K562 (cell line): Measurements from ENCODE around the gene SH3D21. TPM values are rescaled to one million over a fixed set of nuclear protein-coding genes. Genes with fewer than 3 reads are reported as not detected.

Source experiments
- ATAC-seq: fragments of 200-7000 bp; cut with Tn5 transposase; 3 replicates; pipeline ENCODE4 v1.9.1; 2020; ENCODE audit warnings: moderate library complexity
- BruUV-seq: library from RNA; stranded (reverse); fragments of 400-500 nt; replicated peaks from 2 replicates; lab custom pipeline; 2021; lab: Mats Ljungman, UMichigan
- CTCF ChIA-PET: fragments of 300-600 bp; formaldehyde crosslinking; extraction: SDS; loops from one replicate; lab custom pipeline; 2021; ENCODE audit warnings: low intra/inter-chr PET ratio; lab: Yijun Ruan, JAX
- POLR2A ChIA-PET: fragments of 300-600, 350-650 bp; sonication (Branson Sonifier 250); formaldehyde crosslinking; extraction: SDS; loops from one replicate; lab custom pipeline; 2021; ENCODE audit warnings: antibody characterized with exemption, inconsistent platforms; lab: Yijun Ruan, JAX
- DNase-seq, 4 experiments: peaks; one replicate each; pipeline versions ENCODE4 v3.0.0 to v3.0.0-alpha.2; 2011 to 2018; ENCODE audit warnings: low spot score in 3 of 4, mixed read lengths in 3 of 4; ENCODE audit errors: extremely low read depth in 1 of 4
- FAIRE-seq: peaks from 2 replicates; lab custom pipeline; 2011; peaks lifted over from hg19 to GRCh38; lab: Jason Lieb, UNC
- H2AFZ ChIP-seq: 2 replicates; pipeline ENCODE4 v1.6.0; 2011; ENCODE audit warnings: low read depth, low read length, control low read depth, inconsistent platforms
- H3K27ac ChIP-seq: fragments of 200-600 bp; 3 replicates; pipeline ENCODE4 v1.8.0; 2011; ENCODE audit warnings: low read depth, mild to moderate bottlenecking, control low read depth, inconsistent platforms, low read length, moderate library complexity, mixed read lengths; ENCODE audit errors: extremely low read depth
- H3K27me3 ChIP-seq, 2 experiments: fragments of 300-600 bp in 1 of 2; 2 replicates in 1 of 2; 3 replicates in 1 of 2; pipeline versions ENCODE4 v1.6.0 to v1.8.0; 2011; ENCODE audit warnings: inconsistent platforms in 2 of 2, low read length in 2 of 2, mild to moderate bottlenecking in 1 of 2, mixed read lengths in 1 of 2, moderate library complexity in 1 of 2; ENCODE audit not compliant: control insufficient read depth in 2 of 2, insufficient read depth in 2 of 2
- H3K36me3 ChIP-seq: fragments of 300-600 bp; 3 replicates; pipeline ENCODE4 v1.8.0; 2011; ENCODE audit warnings: mild to moderate bottlenecking, low read length, inconsistent platforms; ENCODE audit not compliant: control insufficient read depth, insufficient read depth
- H3K4me1 ChIP-seq, 2 experiments: fragments of 200-600 bp in 1 of 2; replicated peaks in 1 of 2; 2 replicates in 1 of 2; 3 replicates in 1 of 2; pipeline versions ENCODE4 v1.5.1 to v1.8.0; 2011; ENCODE audit warnings: inconsistent platforms in 2 of 2, low read length in 2 of 2, mild to moderate bottlenecking in 1 of 2, mixed read lengths in 1 of 2, moderate library complexity in 1 of 2; ENCODE audit not compliant: control insufficient read depth in 2 of 2, insufficient read depth in 2 of 2
- H3K4me2 ChIP-seq: 2 replicates; pipeline ENCODE4 v1.6.1; 2011; ENCODE audit warnings: low read length, control low read depth, inconsistent platforms, mixed read lengths; ENCODE audit not compliant: insufficient read depth
- H3K4me3 ChIP-seq: fragments of 200-600 bp; sonication (generic), shearing (Covaris generic); 2 replicates; pipeline ENCODE4 v1.5.1; 2016; ENCODE audit warnings: control low read depth, inconsistent platforms
- H3K79me2 ChIP-seq: fragments of 200-600 bp; 3 replicates; pipeline ENCODE4 v1.8.0; 2011; ENCODE audit warnings: low read length, inconsistent platforms; ENCODE audit not compliant: control insufficient read depth, insufficient read depth
- H3K9ac ChIP-seq, 2 experiments: 2 replicates each; pipeline versions ENCODE4 v1.6.0 to v1.6.1; 2011; ENCODE audit warnings: low read depth in 2 of 2, low read length in 2 of 2, control low read depth in 1 of 2, inconsistent platforms in 1 of 2, mild to moderate bottlenecking in 1 of 2, mixed read lengths in 1 of 2; ENCODE audit not compliant: insufficient read depth in 1 of 2
- H3K9me1 ChIP-seq: one replicate; pipeline ENCODE4 v1.6.0; 2011; ENCODE audit warnings: inconsistent platforms, mild to moderate bottlenecking, low read length, moderate library complexity; ENCODE audit not compliant: control insufficient read depth, insufficient read depth
- H3K9me3 ChIP-seq: replicated peaks from 2 replicates; pipeline ENCODE4 v1.5.1; 2011; ENCODE audit warnings: low read depth, low read length, inconsistent platforms; ENCODE audit not compliant: control insufficient read depth, insufficient read depth
- H4K20me1 ChIP-seq: replicated peaks from 2 replicates; pipeline ENCODE4 v1.6.1; 2011; ENCODE audit warnings: low read length, inconsistent platforms, mixed read lengths; ENCODE audit not compliant: control insufficient read depth, insufficient read depth
- NELFE ChIP-seq: IDR thresholded peaks from 2 replicates; pipeline ENCODE4 v1.6.1; 2011; ENCODE audit warnings: mild to moderate bottlenecking; ENCODE audit not compliant: insufficient read depth, insufficient read length
- NR1H2 ChIP-seq: sonication (generic); formaldehyde crosslinking; IDR thresholded peaks from 2 replicates; pipeline ENCODE4 v1.4.0; 2020; ENCODE audit warnings: mild to moderate bottlenecking, missing genetic modification reagents
- TGIF2 ChIP-seq: sonication (generic); formaldehyde crosslinking; IDR thresholded peaks from 2 replicates; pipeline ENCODE4 v1.8.1; 2022; ENCODE audit warnings: mild to moderate bottlenecking, missing genetic modification reagents, moderate library complexity
- ZNF184 ChIP-seq: sonication (generic); formaldehyde crosslinking; IDR thresholded peaks from 2 replicates; pipeline ENCODE4 v1.5.0; 2020; ENCODE audit warnings: missing genetic modification reagents
- ZNF311 ChIP-seq: fragments of 250-450 bp; sonication (Bioruptor Pico); IDR thresholded peaks from 2 replicates; pipeline ENCODE4 v1.4.0; 2020; ENCODE audit warnings: mild to moderate bottlenecking, moderate library complexity
- WGBS: fragments of 100-300 bp; shearing (Covaris generic); methylation state at CpG from one replicate; pipeline ENCODE4 v1.1.6; 2016; ENCODE audit warnings: low coverage, mixed read lengths; ENCODE audit not compliant: insufficient coverage; ENCODE audit errors: missing lambda C conversion rate; 5-methylcytosine and 5-hydroxymethylcytosine counted together
- in situ Hi-C: fragments of 300-500 bp; cut with MboI; formaldehyde crosslinking; loops from 4 replicates; pipeline ENCODE4 v1.15.0; 2018; ENCODE audit warnings: inconsistent platforms, mixed read lengths
- intact Hi-C: fragments of 100-400 bp; cut with micrococcal nuclease; formaldehyde crosslinking; loops from 2 replicates; pipeline ENCODE4 v1.14.2; 2022
- polyA plus RNA-seq, 8 experiments: library from polyadenylated mRNA; depleted of rRNA in 4 of 8; stranded (reverse) in 5 of 8; unstranded in 3 of 8; fragments of >200 nt; fragmentation: Nextera tagmentation in 2 of 8; fragmentation: Illumina TruSeq in 1 of 8; extraction: Ambion mirVana in 2 of 8; extraction: Trizol in 1 of 8; gene quantifications; 2 replicates each; pipeline versions ENCODE4 v1.2.1 to v1.2.3, GENCODE V29; 2011 to 2014; ENCODE audit warnings: inconsistent platforms in 1 of 8, missing spikeins in 1 of 8
- total RNA-seq, 7 experiments: library from RNA; depleted of rRNA in 6 of 7; stranded (reverse); fragments of >200 nt in 6 of 7; fragmentation: Illumina TruSeq in 2 of 7; extraction: Trizol in 2 of 7; gene quantifications; 2 replicates each; pipeline versions ENCODE4 v1.2.1 to v1.2.3, GENCODE V29; 2011 to 2021; ENCODE audit warnings: low replicate concordance in 1 of 7
- TF ChIP-seq, protein P1 (sequence below): fragments of 450-650 bp; formaldehyde crosslinking; IDR thresholded peaks from 2 replicates; pipeline ENCODE4 v1.4.0; 2022; ENCODE audit warnings: missing genetic modification characterization

SH3D21 gene
- total and polyA plus RNA-seq, 9 of the 15 experiments (the other 6 are each of a cell fraction or from before 2014, with no cell fraction given): 0.01 to 4.7 (median 1.8) TPM

GRCh38 chr1:36306210-36306901, at the start of gene SH3D21 (continued):
- TF ChIP-seq NR1H2 (CRISPR knock-in tag) (no peak), NELFE (no peak), ZNF311 (no peak)
- TF ChIP-seq, protein P1, sequence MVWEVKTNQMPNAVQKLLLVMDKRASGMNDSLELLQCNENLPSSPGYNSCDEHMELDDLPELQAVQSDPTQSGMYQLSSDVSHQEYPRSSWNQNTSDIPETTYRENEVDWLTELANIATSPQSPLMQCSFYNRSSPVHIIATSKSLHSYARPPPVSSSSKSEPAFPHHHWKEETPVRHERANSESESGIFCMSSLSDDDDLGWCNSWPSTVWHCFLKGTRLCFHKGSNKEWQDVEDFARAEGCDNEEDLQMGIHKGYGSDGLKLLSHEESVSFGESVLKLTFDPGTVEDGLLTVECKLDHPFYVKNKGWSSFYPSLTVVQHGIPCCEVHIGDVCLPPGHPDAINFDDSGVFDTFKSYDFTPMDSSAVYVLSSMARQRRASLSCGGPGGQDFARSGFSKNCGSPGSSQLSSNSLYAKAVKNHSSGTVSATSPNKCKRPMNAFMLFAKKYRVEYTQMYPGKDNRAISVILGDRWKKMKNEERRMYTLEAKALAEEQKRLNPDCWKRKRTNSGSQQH (CRISPR knock-in tag): no peak

- in situ Hi-C loops: no loop called here
- H3K36me3 ChIP-seq: peaks cover 73% of the 10 kb centered on the region
- H3K9me1 ChIP-seq: no peaks in the 10 kb centered on the region
- no peaks in the 10 kb centered on the region for H3K27me3 ChIP-seq
- POLR2A ChIA-PET: interaction anchor here (1.1 kb wide), 2 partner anchors 9 to 15 kb away, joined by 3 read pairs; no protein-coding TSS in a partner anchor
- peaks cover 0 to 11% of the 10 kb centered on the region in 2 experiments; a peak in 3 of 5 replicates for H3K4me1 ChIP-seq
- intact Hi-C loops: no loop called here
- H4K20me1 ChIP-seq: peaks cover 18% of the 10 kb centered on the region; the same call in 1 of the 2 replicates
- 67% methylated on average over 14 of the region's 15 CpGs for WGBS
- no peak overlapping the region for H3K4me3 ChIP-seq
- H3K4me2 ChIP-seq: no peak overlapping the region
- H3K27ac ChIP-seq: peak overlapping the region; percentile 29; the same call in 1 of the 3 replicates
- no peaks in the 10 kb centered on the region for H3K9me3 ChIP-seq
- 0 out of 2 replicates have a peak, but pooled peaks have one; percentile 24 for TF ChIP-seq TGIF2 (CRISPR knock-in tag)
- no peak for TF ChIP-seq ZNF184 (CRISPR knock-in tag)
- TF ChIP-seq, all 486 proteins: peak for 1
- CTCF ChIA-PET: no interaction called here
- no peak for FAIRE-seq
- DNase-seq: no peak
- peak; percentile 46; the same call in 2 of the 3 replicates for ATAC-seq
- Histone ChIP-seq H2AFZ (no peak overlapping the region), H3K79me2 (peaks cover 83% of the 10 kb centered on the region), H3K9ac (peak overlapping the region in 1 of 2 experiments; percentile 49; a peak in 1 of 4 replicates)
- BruUV-seq: no TSS peak
Observed at GRCh38 chr1:36256558-36257374, 49.4 kb upstream of the SH3D21 start.
